Stimulated activated CD4-positive, alpha-beta T cell treated with anti-CD3 and anti-CD28 coated beads, Interleukin-12 subunit alpha, Interleukin-12 subunit beta, amount 100 ng/mL, for 48 hours (primary cell): ENCODE measurements around the gene ATXN1.

ENCODE experiments used
- DNase-seq, 3 donors: peaks; one replicate each; pipeline ENCODE4 v3.0.0-alpha.2; 2020; ENCODE audit warnings: low read depth in 2 of 3, low spot score in 1 of 3

ATXN1 gene

GRCh38 chr6:16762550-16763477, 1.6 kb upstream of the ATXN1 start:
- DNase-seq: peak; percentile 24 to 39 (median 38)

DNA sequence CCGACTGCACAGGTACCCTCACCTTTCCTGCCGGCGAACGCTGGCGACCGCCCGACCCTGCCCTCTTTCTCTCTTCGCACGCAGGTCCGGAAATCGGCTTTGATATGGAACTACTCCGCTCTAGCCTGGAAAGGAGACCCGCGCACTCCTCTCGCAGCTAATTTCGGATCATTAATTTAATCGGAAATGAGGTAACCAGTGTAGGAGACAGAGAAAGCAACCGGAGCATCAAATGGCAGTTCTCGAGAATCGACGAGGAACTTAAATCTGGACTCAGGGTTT, 949 bp upstream of the ATXN1 start:
- DNase-seq: no peak

DNA sequence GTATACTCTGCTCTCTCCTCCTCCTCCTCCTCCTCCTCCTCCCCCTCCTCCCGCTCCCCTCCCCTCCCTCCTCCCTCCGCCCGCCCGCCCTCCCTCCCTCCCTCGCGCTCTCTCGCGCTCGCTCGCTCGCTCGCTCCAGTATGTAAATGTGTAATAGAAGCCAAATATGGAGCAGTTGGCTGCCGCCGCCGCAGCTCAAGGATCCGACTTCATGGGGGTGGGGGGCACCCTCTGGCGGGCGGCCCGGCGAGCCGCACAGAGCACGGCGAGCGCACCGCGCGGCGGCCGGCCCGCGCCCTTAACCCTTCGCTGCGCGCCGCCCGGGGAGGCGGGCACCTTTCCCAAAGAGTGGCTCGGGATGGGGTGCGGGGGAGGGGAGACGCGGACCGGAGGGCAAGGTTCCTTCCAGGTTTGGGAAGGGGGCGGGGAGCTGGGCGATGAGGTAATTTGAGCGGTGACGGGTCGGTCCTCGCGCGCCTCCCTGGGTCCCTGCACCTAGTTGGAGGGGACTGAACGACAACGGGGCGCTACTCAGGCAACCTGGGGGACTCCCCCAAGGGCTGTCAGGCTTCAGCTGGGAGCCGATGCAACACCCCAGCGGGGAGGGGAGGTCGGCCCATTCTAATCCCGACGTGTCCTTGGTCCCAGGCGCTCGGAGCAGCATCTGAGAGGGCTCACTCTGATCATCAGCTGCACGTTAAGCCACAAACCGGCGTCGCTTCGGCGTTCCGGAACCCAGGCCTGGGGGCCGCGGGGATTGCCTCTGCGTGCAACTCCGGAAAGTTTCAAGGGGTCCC, 409 bp upstream of the ATXN1 start:
- peak; percentile 66 to 74 (median 70) for DNase-seq

GRCh38 chr6:16759646-16760515, 1.4 kb downstream of the ATXN1 start:
- peak; percentile 42 to 67 (median 44) for DNase-seq

- DNase-seq: no peak
Observed at GRCh38 chr6:16759181-16759645, 2.0 kb downstream of the ATXN1 start.

DNA sequence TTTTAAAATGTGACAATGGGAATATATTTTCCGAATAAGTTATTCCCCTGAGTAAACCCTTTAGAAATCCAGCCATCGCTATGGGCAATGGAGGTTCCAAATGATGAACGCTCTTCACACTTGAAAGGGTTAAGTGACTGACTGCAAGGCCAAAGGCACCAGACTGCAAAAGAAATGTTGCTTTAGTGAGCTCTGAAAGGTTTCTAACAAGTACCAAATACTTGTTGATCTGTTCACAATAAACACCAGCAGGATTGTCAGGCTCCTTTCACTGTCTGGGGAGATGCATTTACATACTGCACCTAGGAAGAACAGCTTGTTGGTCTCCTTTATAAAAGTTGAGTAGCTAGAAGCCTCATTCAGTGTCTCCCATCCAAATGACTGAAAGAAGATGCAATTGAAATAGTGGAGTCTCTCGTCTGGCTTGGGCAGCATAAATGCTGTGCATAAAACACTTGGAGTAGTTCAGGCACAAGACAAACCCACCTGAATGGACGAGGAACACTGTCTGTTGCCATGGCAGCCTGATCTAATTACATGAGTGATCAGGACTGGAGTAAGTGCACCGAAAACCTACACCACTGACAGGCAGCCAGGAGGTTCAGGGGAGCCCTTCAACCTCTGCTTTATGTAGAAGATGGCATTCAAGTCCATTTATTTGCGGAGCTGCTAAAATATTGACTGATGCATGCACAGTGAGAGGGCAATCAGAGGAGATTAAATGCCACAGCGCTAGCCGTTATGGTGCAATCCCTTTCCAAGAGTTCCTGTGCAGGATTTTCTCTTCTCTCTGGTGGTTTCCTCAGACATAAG, 2.9 kb downstream of the ATXN1 start:
- DNase-seq: no peak

DNA sequence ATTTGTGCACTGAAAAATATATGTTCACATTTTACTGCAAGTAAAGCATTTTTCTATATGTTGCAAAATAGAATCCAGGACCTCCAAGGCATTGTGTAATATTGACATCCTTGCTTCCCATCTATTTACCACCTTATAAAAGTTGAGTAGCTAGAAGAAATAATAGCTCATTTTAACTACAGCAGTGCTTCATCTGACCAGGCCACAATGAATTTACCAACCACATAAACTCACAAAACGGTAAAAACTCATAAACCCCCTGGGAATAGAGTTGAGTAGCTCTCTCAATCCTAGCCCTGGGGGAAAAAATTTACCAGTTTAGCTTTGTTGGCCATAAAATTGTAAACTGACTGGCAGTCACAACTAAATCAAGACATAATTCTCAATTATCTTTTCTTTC, 3.9 kb downstream of the ATXN1 start:
- DNase-seq: no peak

- DNase-seq: no peak
Observed at GRCh38 chr6:16756660-16757255, 4.5 kb downstream of the ATXN1 start.

DNA sequence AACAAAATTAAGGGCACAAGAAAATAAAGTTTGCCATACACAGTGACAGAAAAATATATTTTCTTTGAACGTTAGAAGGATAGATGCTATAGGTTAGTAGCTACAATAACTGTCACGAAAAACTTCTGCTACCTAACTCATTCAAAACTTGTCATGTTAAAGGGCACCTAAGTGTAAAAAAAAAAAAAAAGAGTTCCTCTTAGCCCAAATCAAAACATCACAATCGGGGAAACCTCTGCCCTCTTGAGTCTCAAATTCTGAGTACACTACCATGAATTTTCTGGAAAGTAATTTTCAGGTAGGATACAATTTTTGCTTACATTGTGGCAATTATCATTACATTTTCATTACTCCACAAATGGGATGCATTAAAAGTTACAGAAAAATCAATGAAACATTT, 5.7 kb downstream of the ATXN1 start:
- DNase-seq: no peak

GRCh38 chr6:16754876-16755275, 6.4 kb downstream of the ATXN1 start:
- DNase-seq: no peak

DNA sequence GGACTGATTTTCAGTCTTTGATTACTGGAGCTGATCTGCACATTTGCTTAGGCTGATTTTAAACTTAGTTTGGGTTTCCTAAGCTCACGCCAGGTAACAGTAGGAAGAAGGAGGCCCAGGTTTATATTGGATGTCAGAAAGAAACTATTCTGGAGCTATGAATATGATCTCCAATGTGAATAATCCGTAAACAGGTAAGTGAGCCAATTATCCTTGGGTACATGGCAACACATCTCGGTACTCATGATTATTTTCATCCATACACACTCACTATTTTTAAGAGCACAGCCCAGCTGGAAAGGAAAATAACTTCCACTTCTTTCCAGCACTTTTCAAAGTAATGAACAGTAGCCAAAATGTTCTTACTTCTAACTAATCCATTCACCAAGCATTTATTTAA, 7.0 kb downstream of the ATXN1 start:
- DNase-seq: no peak

- DNase-seq: no peak
Observed at GRCh38 chr6:16753341-16753740, 7.9 kb downstream of the ATXN1 start.

GRCh38 chr6:16752206-16752866, 8.9 kb downstream of the ATXN1 start:
- no peak for DNase-seq

- DNase-seq: no peak
Observed at GRCh38 chr6:16751251-16751946, 9.9 kb downstream of the ATXN1 start.

DNA sequence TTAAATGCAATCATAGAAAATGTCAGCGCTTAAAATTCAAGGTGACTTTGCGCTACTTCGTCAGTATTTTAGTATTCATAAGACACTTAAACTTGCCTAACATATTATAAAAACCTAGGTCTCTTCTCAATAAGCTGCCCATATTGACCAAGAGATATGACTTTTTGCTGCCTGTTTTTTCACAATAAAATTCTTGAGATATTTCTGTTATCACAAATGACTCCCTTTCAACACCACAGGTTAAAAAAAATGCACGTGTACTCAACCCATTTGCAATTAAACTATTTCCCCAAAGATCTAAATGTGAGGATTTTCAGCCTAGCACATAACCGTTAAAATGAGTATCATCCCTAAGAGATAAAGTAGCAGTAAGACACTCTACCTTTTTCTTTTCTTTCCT, 10.7 kb downstream of the ATXN1 start:
- DNase-seq: no peak

DNA sequence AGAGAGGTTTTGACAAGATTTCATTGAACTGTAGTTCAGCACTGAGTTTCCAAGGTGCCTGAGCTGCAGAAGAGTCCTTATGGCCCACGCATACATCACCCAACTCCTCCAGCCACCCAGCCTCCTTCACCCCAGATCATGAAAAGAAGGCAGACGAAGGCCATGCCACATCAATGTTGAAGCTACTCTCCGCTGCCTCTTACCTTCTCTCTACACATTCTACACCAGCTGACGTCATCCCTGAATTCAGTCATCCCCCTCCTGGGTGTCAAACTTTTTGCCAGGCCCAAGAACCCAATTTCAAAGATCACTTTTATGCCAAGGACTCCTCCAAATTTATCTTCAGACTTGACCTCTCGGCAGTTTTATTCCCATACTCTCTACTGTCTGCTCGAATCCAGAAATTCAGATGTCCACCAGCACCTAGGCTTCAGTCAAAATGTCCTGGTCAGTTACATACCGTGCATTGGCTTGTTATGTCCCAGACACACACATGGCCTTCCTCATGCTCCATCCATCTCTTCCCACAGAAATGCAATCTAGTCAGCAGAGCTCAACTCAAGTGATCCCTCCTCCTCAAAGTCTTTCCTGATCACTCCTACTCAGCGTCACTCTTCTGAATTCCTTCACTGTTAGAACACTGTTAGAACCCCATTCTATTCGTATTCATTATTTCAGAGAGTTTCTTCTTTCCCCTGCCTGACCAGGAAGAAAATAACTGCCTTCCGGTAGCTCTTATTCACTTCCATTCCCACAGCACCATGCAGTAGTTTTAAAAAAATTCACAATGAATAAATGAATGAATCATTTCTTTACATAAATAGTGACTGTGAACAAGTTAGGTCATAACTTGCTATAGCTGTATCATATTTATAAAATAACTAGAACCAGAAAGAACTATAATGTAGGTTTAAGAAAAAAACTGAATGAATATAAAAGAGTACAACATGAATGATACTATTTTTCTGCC, 11.5 kb downstream of the ATXN1 start:
- no peak for DNase-seq

DNA sequence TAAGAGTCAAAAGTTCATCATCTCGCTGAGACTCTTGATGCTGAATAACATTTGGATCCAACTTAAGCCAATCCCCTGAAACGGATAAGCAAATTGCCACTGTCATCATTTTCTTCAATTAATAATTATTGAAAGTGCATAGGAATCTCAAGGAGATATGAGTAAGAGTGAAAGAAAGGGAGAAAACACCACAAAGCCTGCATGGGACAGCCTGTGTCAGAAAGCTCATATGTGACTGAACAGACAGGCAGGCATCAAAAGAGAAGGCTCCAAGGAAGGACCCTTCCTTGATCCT, 13.3 kb downstream of the ATXN1 start:
- no peak for DNase-seq
